H9 (cell line): ENCODE data around the gene SERPIND1. TPM values are rescaled to one million over a fixed set of nuclear protein-coding genes. Genes with fewer than 3 reads are reported as not detected.

Source experiments
- DNase-seq: peaks from one replicate; pipeline ENCODE4 v3.0.0-alpha.2; 2017
- H2AFZ ChIP-seq: one replicate; pipeline ENCODE4 v1.6.1; 2013; ENCODE audit warnings: mild to moderate bottlenecking, low read length, control low read depth, moderate library complexity
- H2AK5ac ChIP-seq: 2 replicates; pipeline ENCODE4 v1.6.1; 2013; ENCODE audit warnings: low read length, control low read depth, mixed read lengths; ENCODE audit not compliant: insufficient read length
- H2BK120ac ChIP-seq: one replicate; pipeline ENCODE4 v1.6.1; 2013; ENCODE audit warnings: low read depth, mild to moderate bottlenecking, low read length, control low read depth, inconsistent platforms; ENCODE audit not compliant: poor library complexity, severe bottlenecking
- H2BK12ac ChIP-seq: 2 replicates; pipeline ENCODE4 v1.6.1; 2013; ENCODE audit warnings: low read length, control low read depth, mixed read lengths, low read depth; ENCODE audit not compliant: insufficient read length
- H2BK15ac ChIP-seq: 2 replicates; pipeline ENCODE4 v1.6.1; 2013; ENCODE audit warnings: low read depth, low read length, control low read depth
- H2BK20ac ChIP-seq: one replicate; pipeline ENCODE4 v1.6.1; 2013; ENCODE audit warnings: low read depth, mild to moderate bottlenecking, low read length, control low read depth, inconsistent platforms; ENCODE audit not compliant: poor library complexity, severe bottlenecking
- H2BK5ac ChIP-seq: 2 replicates; pipeline ENCODE4 v1.6.1; 2013; ENCODE audit warnings: low read length, control low read depth, mixed read lengths; ENCODE audit not compliant: insufficient read length
- H3K14ac ChIP-seq: 2 replicates; pipeline ENCODE4 v1.6.1; 2013; ENCODE audit warnings: low read length, control low read depth; ENCODE audit not compliant: insufficient read depth
- H3K18ac ChIP-seq: 2 replicates; pipeline ENCODE4 v1.6.1; 2013; ENCODE audit warnings: low read depth, mild to moderate bottlenecking, mixed read lengths, low read length, control low read depth; ENCODE audit not compliant: insufficient read length
- H3K23ac ChIP-seq: 2 replicates; pipeline ENCODE4 v1.6.1; 2013; ENCODE audit warnings: low read length, control low read depth, mixed read lengths, low read depth; ENCODE audit not compliant: insufficient read length
- H3K23me2 ChIP-seq: 2 replicates; pipeline ENCODE4 v1.6.1; 2013; ENCODE audit warnings: low read depth, mild to moderate bottlenecking, mixed read lengths, low read length, control low read depth; ENCODE audit not compliant: insufficient read length, poor library complexity, severe bottlenecking
- H3K27ac ChIP-seq: 2 replicates; pipeline ENCODE4 v1.5.1; 2013; ENCODE audit warnings: low read length, control low read depth, mixed read lengths, low read depth; ENCODE audit not compliant: insufficient read length
- H3K27me3 ChIP-seq: 2 replicates; pipeline ENCODE4 v1.6.1; 2013; ENCODE audit warnings: low read length, control low read depth, inconsistent platforms; ENCODE audit not compliant: insufficient read depth
- H3K4ac ChIP-seq: 2 replicates; pipeline ENCODE4 v1.6.1; 2013; ENCODE audit warnings: low read depth, mild to moderate bottlenecking, control low read depth, inconsistent platforms, low read length, moderate library complexity
- H3K4me1 ChIP-seq: 2 replicates; pipeline ENCODE4 v1.6.1; 2013; ENCODE audit warnings: low read length, control low read depth, inconsistent platforms; ENCODE audit not compliant: insufficient read depth
- H3K4me2 ChIP-seq: 2 replicates; pipeline ENCODE4 v1.6.1; 2013; ENCODE audit warnings: low read length, control low read depth, mixed read lengths; ENCODE audit not compliant: insufficient read length, insufficient read depth
- H3K56ac ChIP-seq: 2 replicates; pipeline ENCODE4 v1.6.1; 2013; ENCODE audit warnings: low read depth, mild to moderate bottlenecking, mixed read lengths, low read length, control low read depth; ENCODE audit not compliant: insufficient read length
- H3K79me1 ChIP-seq: 2 replicates; pipeline ENCODE4 v1.6.1; 2013; ENCODE audit warnings: low read depth, mild to moderate bottlenecking, moderate library complexity, low read length, control low read depth, inconsistent platforms; ENCODE audit not compliant: insufficient read depth, poor library complexity, severe bottlenecking
- H3K79me2 ChIP-seq: 2 replicates; pipeline ENCODE4 v1.6.1; 2013; ENCODE audit warnings: low read length, control low read depth, inconsistent platforms; ENCODE audit not compliant: insufficient read depth
- H3K9ac ChIP-seq: 2 replicates; pipeline ENCODE4 v1.6.1; 2013; ENCODE audit warnings: low read length, control low read depth, mixed read lengths; ENCODE audit not compliant: insufficient read length; ENCODE audit errors: extremely low read depth
- H3K9me3 ChIP-seq: one replicate; pipeline ENCODE4 v1.6.1; 2013; ENCODE audit warnings: low read depth, low read length, inconsistent platforms; ENCODE audit not compliant: control insufficient read depth
- H3T11ph ChIP-seq: one replicate; pipeline ENCODE4 v1.6.1; 2013; ENCODE audit warnings: mild to moderate bottlenecking, low read length, control low read depth, inconsistent platforms
- H4K20me1 ChIP-seq: one replicate; pipeline ENCODE4 v1.6.1; 2013; ENCODE audit not compliant: control insufficient read depth, insufficient read length, insufficient read depth
- H4K5ac ChIP-seq: 2 replicates; pipeline ENCODE4 v1.6.1; 2013; ENCODE audit warnings: low read depth, mild to moderate bottlenecking, mixed read lengths, low read length, control low read depth; ENCODE audit not compliant: insufficient read length
- H4K8ac ChIP-seq: replicated peaks from 2 replicates; pipeline ENCODE4 v1.6.1; 2013; ENCODE audit warnings: low read length, control low read depth, mixed read lengths, low read depth; ENCODE audit not compliant: insufficient read length
- H4K91ac ChIP-seq: 2 replicates; pipeline ENCODE4 v1.6.1; 2013; ENCODE audit warnings: low read depth, mild to moderate bottlenecking, moderate library complexity, mixed read lengths, low read length, control low read depth; ENCODE audit not compliant: insufficient read length
- H3K27ac Mint-ChIP-seq, 3 experiments: 2 replicates in 2 of 3; 3 replicates in 1 of 3; pipeline ENCODE4 v1.8.0; 2020 to 2021; ENCODE audit warnings: mixed read lengths in 3 of 3, mild to moderate bottlenecking in 1 of 3, moderate library complexity in 1 of 3
- H3K27me3 Mint-ChIP-seq: 2 replicates; pipeline ENCODE4 v1.8.0; 2021; ENCODE audit warnings: low read depth, mild to moderate bottlenecking, moderate library complexity, mixed read lengths
- H3K36me3 Mint-ChIP-seq, 3 experiments: 2 replicates in 2 of 3; 3 replicates in 1 of 3; pipeline ENCODE4 v1.8.0; 2020 to 2021; ENCODE audit warnings: low read depth in 3 of 3, mixed read lengths in 3 of 3; ENCODE audit not compliant: insufficient read depth in 1 of 3
- H3K4me1 Mint-ChIP-seq, 2 experiments: 2 replicates each; pipeline ENCODE4 v1.8.0; 2020; ENCODE audit warnings: mixed read lengths in 2 of 2
- H3K4me3 Mint-ChIP-seq, 2 experiments: 2 replicates in 1 of 2; 3 replicates in 1 of 2; pipeline ENCODE4 v1.8.0; 2020 to 2021; ENCODE audit warnings: mild to moderate bottlenecking in 2 of 2, mixed read lengths in 2 of 2, moderate library complexity in 1 of 2
- H3K9me3 Mint-ChIP-seq, 2 experiments: 2 replicates in 1 of 2; 3 replicates in 1 of 2; pipeline ENCODE4 v1.8.0; 2020; ENCODE audit warnings: mild to moderate bottlenecking in 2 of 2, mixed read lengths in 2 of 2, moderate library complexity in 1 of 2
- WGBS: extraction: QIAGEN DNeasy Blood & Tissue Kit; methylation state at CpG from one replicate; pipeline ENCODE4 v1.1.7; 2013; ENCODE audit warnings: missing lambda C conversion rate, low lambda C conversion rate, mixed read lengths; ENCODE audit not compliant: insufficient read length; ENCODE audit errors: extremely low coverage; 5-methylcytosine and 5-hydroxymethylcytosine counted together
- total RNA-seq: library from RNA; stranded (reverse); gene quantifications from 2 replicates; pipeline ENCODE4 v1.2.1, GENCODE V29; 2021
- TF ChIP-seq, protein P1 (sequence below): fragments of 200-600 bp; sonication (generic); conservative IDR thresholded peaks from 3 replicates; pipeline ENCODE4 v1.8.0; 2021; ENCODE audit warnings: antibody characterized with exemption, mild to moderate bottlenecking

Gene SERPIND1
- total RNA-seq, 1 experiment from 2014 or later = not detected

DNA sequence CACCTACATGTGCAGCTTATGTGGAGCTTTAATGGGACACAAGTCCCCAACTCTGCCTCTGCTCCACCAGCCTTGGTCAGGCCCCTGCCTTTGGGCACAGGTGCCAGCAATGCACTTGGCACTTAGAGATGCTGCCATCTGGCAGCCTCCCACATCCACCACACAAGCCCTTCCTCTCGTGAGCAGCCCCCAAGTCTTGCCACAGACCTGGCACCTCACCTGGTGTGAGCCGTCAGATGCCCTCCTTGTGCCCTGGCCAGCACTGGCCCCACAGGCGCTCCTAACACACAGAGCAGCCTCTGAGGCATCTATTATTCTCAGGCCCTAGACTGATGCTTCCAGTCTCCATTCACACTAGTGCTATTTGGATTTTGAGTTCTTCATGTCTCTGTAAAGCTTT is 24.5 kb upstream of the SERPIND1 start:
- Histone ChIP-seq H4K20me1 (no peaks in the 10 kb centered on the region), H4K91ac (no peak overlapping the region), H3K56ac (no peak overlapping the region), H3K23me2 (no peaks in the 10 kb centered on the region), H2BK12ac (no peak overlapping the region), H4K8ac (no peak overlapping the region), H3K79me2 (no peaks in the 10 kb centered on the region), H3K4me2 (no peak overlapping the region), H3K4ac (no peak overlapping the region), H3K18ac (no peak overlapping the region), H2BK15ac (no peak overlapping the region), H2AFZ (no peak overlapping the region), H2BK20ac (no peak overlapping the region), H3K27ac (no peak overlapping the region), H3K9ac (no peak overlapping the region), H3K27me3 (no peaks in the 10 kb centered on the region; the same call in 1 of the 2 replicates), H3K4me1 (no peaks in the 10 kb centered on the region), H4K5ac (no peak overlapping the region), H3K14ac (no peak overlapping the region), H3T11ph (no peak overlapping the region), H2BK120ac (no peak overlapping the region), H3K79me1 (no peaks in the 10 kb centered on the region), H2AK5ac (no peak overlapping the region), H2BK5ac (no peak overlapping the region), H3K9me3 (no peaks in the 10 kb centered on the region), H3K23ac (no peak overlapping the region)
- peaks cover 0 to 37% (median 4%) of the 10 kb centered on the region in 3 experiments; a peak in 3 of 7 replicates for H3K36me3 Mint-ChIP-seq
- no peak for DNase-seq
- WGBS = no CpG with 5 or more reads among the region's 3 CpGs
- H3K4me1 Mint-ChIP-seq = 0 out of 4 replicates have a peak, but pooled peaks cover 0 to 3% of the 10 kb centered on the region in 2 experiments
- TF ChIP-seq, protein P1, sequence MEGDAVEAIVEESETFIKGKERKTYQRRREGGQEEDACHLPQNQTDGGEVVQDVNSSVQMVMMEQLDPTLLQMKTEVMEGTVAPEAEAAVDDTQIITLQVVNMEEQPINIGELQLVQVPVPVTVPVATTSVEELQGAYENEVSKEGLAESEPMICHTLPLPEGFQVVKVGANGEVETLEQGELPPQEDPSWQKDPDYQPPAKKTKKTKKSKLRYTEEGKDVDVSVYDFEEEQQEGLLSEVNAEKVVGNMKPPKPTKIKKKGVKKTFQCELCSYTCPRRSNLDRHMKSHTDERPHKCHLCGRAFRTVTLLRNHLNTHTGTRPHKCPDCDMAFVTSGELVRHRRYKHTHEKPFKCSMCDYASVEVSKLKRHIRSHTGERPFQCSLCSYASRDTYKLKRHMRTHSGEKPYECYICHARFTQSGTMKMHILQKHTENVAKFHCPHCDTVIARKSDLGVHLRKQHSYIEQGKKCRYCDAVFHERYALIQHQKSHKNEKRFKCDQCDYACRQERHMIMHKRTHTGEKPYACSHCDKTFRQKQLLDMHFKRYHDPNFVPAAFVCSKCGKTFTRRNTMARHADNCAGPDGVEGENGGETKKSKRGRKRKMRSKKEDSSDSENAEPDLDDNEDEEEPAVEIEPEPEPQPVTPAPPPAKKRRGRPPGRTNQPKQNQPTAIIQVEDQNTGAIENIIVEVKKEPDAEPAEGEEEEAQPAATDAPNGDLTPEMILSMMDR = no peak
- no peaks in the 10 kb centered on the region for H3K27me3 Mint-ChIP-seq
- no peaks in the 10 kb centered on the region for H3K9me3 Mint-ChIP-seq
- no peak overlapping the region for H3K4me3 Mint-ChIP-seq
- H3K27ac Mint-ChIP-seq = peak overlapping the region in 1 of 3 experiments; percentile 61; a peak in 1 of 7 replicates
